GM19238 (cell line): Measurements from ENCODE around the gene CORO1A.
"Not testable (repeated sequence)": the region's sequence is repeated elsewhere in the genome, so short reads cannot be mapped to it uniquely, and the experiment has no call there.

Experiments used
- DNase-seq: peaks from one replicate; pipeline ENCODE4 v3.0.0; 2011; ENCODE audit warnings: low spot score; ENCODE audit not compliant: insufficient read length

The CORO1A gene

GRCh38 chr16:30170145-30170544, 13.3 kb upstream of the CORO1A start:
- DNase-seq, result not testable (repeated sequence)

DNA sequence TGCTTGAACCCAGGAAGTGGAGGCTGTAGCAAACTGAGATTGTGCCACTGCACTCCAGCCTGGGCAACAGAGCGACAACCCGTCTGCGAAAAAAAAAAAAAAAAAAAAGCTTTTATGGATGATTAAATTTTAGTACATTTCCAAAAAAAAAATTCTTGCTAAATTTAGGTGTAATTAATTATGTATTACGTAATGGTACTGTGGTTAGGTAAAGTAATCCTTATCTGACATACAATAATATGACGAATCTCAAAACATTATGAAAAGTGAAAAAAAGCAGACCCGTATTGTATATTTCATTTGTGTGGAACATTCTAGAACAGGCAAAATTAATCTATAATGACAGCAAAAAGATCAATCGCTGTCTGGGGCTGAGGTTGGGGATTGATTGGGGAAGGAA, 10.3 kb upstream of the CORO1A start:
- DNase-seq, result no peak

DNA sequence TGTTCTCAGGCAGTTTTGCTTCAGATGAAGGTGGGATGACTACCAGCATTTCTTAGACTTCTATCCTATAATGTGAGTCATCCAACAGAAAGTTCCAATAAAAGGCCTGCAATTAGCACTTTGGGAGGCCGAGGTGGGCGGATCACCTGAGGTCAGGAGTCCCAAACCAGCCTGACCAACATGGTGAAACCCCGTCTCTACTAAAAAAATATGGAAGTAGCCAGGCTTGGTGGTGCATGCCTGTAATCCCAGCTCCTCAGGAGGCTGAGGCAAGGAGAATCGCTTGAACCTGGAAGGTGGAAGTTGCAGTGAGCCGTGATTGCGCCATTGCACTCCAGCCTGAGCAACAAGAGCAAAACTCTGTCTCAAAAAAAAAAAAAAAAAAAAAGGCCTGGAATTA, 6.5 kb upstream of the CORO1A start:
- not testable (repeated sequence) for DNase-seq

DNA sequence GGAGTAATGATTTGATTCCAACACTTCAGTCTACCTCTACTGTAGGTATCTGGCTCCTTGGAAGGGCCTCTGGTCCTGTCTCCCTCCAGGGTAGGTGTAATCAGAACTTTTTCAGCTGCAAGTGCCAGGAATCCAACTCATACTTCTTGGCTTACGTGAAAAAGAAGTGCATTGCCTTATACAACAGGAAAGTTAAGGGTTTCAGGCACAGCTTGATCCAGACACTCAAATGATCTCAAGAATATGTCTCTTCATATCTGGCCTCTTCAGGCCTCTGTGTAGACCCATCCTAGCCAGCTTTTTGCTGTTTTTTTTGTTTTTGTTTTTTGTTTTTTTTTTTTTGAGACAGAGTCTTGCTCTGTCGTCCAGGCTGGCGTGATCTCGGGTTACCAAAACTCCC, 4.2 kb upstream of the CORO1A start:
- no peak for DNase-seq

- DNase-seq, result no peak
Observed at GRCh38 chr16:30179931-30180330, 3.5 kb upstream of the CORO1A start.

GRCh38 chr16:30180741-30181140, 2.7 kb upstream of the CORO1A start:
- DNase-seq, result no peak

DNA sequence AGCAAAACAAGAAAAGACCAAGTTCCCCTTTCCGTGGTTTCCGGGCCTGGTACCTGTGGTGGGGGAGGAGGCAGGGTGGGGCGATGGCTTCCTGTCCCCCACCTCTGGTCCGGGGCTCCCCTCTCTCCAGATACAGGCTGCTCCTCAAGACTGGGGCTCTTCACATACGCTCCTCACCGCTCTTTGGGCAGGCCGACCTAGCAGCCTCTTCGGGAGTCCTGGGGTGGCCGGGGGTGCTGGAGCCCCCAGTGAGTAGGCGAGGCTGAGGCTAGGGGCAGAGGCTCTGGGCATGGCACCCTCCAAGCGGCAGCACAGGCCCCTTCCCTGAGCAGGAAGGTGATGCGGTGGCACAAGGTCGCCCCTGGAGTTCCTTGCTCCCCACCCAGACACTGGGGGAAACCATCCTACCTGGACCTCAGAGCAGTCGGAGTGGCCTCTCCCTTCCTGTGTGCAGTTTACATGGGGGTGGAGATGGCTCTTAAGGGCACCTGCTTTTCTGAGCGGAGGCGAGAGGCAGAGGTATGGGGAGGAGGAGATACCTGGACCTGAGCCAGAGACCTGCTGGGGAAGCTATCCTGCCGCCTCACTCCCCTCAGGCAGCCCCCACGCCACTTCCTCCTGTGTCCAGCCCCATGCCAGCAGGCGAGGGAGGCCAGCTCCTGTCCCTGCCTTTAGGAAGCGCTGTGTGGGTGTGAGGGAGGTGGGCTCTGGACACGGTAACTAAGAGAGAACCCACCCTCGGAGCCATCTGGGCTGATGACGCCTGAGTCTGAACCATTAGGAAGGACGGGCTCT, 891 bp downstream of the CORO1A start:
- no peak for DNase-seq

DNA sequence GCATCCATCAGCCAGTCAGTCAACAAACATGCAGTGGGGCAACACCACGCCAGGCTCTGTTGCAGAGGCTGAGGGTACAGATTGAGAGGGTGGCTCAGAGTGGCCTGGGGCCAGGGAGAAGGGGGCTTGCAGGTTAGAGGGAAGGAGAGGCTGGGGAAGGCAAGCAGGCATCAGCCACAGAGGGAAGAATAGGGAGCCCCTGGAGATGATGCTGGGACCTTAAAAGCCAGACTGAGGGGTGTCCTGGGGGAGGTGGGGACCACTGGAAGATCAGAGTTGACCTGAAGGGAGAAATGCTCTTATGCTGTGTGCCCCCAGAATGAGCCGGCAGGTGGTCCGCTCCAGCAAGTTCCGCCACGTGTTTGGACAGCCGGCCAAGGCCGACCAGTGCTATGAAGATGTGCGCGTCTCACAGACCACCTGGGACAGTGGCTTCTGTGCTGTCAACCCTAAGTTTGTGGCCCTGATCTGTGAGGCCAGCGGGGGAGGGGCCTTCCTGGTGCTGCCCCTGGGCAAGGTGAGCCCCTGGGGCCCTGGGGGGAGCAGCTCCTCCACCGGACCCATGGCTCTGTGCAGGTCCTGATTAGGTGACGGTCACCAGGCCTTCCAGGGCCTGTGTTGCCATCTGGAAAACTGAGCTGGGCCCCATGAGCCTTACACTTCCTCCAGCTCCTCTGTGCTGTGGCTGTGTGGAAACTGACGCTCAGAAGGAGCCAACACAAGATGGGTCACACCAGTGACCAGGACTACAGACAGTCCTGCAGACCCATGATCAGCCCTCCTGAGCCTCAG, 1.7 kb downstream of the CORO1A start:
- DNase-seq, result no peak

DNA sequence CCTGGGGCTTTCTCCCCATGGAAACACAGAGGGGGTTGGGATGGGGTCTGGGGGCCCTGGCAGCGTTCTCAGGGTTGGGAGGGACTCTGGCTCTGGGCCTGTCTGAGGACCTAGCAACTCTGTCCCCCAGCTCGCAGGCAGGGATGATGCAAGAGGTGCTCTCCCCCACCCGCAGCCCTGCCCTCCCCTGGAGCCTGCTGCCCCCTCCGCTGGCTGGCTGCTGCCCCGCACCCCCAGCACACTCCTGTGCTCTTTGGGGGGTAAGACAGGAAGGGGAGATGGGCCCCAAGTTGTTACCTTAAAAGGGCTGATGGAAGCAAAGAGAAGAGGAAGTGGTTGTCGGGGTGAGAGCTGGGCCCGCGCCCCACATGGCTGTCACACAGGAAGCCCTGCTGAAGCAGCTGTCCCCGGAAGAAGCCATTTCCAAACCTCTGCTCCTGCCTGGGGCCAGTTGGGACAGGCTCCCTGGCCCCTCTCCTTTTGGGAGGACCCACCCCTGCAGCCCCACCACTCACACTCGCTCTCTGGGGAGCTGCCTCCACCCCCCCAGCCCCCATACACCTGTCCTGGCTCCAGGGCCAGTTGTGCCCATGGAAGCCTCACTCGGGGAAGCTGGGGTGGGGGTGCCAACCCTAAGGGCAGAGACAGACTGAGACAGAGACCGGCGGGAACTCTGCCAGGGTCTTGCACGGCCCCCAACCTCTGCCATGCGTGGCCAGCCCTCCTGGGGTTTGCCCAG, 2.5 kb downstream of the CORO1A start:
- DNase-seq, result peak; percentile 77

DNA sequence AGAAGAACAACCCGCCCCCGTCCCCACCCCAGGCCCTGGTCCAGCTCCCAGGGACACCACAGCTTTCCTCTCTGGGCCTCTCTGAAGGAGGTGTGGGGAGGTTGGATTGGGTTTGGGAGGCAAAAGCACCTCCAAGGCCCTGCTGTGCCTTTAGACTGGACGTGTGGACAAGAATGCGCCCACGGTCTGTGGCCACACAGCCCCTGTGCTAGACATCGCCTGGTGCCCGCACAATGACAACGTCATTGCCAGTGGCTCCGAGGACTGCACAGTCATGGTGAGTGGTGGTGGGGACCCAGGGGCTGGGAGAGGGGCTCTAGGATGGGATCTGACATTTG, 3.0 kb downstream of the CORO1A start:
- DNase-seq, result no peak

- no peak for DNase-seq
Observed at GRCh38 chr16:30186782-30187555, 3.6 kb downstream of the CORO1A start.

GRCh38 chr16:30187556-30187865, 4.1 kb downstream of the CORO1A start:
- DNase-seq, result no peak

GRCh38 chr16:30187971-30188561, 4.7 kb downstream of the CORO1A start:
- DNase-seq, result no peak

DNA sequence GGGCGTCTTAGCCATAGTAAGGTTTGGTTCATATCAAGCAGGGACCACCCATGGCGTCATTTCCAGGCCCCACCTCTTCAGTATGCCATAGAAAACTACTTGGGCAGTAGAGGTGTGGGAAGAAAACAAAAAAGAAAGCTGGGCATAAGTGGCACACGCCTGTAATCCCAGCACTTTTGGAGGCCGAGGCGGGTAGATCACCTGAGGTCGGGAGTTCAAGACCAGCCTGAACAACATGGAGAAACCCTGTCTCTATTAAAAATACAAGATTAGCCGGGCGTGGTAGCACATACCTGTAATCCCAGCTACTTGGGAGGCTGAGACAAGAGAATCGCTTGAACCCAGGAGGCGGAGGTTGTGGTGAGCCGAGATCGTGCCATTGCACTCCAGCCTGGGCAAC, 7.8 kb downstream of the CORO1A start:
- DNase-seq, result not testable (repeated sequence)

DNA sequence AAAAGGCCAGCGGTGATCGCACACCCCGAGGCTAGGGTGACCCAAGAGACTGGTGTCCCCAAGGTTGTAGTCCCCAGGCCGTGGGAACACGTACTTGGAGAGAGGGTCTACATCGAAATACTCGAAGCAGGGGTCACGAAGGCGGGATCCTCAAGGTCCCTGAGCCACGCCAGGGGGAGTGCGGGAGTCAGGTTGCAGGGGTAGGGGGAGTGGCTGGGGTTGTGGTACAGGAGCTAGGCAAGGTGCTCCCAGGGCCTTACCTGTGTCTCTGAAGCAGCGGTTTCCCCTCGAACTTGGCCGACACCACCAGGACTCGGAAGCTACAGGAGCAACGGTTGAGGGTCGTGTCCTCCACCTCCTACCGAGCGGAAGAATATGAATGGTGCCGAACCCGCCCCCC, 9.7 kb downstream of the CORO1A start:
- DNase-seq, result not testable (repeated sequence)

DNA sequence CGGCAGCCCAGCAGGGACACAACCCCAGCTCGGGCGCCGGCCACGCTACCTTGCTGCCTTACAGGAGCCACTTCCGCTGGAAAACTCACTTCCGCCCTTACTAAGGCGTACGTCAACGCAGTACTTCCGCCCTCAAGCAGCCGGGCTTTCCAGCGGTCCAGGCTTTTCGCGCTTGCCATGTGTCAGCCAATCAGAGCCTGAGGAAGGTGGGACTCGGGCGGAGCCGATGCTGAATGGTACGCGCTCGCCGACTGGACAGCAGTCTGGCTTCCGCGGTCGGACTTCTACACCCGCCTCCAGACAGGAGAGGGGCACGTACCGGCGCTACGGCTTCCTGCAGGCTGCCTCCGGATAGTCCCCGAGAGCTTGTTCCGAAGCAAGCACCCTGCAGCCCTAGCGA, 10.2 kb downstream of the CORO1A start, which contains the start of the genes BOLA2B and SLX1A:
Gene BOLA2B, minus strand, starts transcription at position 52 of the 400 bp plus-strand sequence. CDS start 71 bp downstream, outside the sequence.
Gene SLX1A, plus strand, starts transcription at position 261 of the 400 bp plus-strand sequence. CDS start 210 bp downstream, outside the sequence.
- DNase-seq, result not testable (repeated sequence)

GRCh38 chr16:30194172-30194925, 10.9 kb downstream of the CORO1A start:
- not testable (repeated sequence) for DNase-seq

DNA sequence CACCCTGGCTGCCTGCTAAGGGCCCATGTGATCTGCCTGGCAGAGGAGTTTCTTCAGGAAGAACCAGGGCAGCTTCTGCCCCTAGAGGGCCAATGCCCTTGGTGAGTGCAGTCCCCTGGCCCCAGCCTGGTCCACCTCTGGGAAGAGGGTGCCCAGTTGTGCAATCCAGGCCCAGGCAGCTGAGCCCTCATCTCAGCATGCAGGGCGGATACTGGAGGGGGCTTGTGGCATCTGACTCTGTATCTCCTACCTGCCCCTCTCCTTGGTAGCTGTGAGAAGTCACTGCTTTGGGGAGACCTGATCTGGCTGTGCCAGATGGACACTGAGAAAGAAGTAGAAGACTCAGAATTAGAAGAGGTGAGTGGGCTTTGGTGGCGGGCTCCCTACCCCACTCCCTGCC, 13.6 kb downstream of the CORO1A start:
- DNase-seq, result not testable (repeated sequence)

DNA sequence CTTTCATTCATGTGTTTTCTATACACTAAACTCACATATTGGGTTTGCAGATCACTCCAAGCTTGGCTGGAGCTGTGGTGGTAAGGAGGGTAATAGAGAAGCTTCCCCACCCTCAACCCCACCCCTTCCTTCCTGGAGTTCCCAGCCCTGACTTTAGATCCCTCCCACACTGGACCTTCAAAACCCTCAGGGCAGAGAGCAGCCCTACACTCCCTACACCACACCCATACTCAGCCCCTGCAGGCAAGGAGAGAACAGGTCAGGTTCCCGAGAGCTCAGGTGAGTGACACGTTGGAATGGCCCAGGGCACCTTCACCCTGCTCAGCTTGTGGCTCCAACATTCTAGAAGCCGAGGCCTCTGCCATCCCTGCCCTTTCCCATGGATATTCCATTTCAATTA, 15.6 kb downstream of the CORO1A start, which contains the start of gene SULT1A3:
Gene SULT1A3, plus strand, starts transcription at position 207 of the 400 bp plus-strand sequence. CDS start 1,474 bp downstream, outside the sequence.
- DNase-seq, result not testable (repeated sequence)
